A673 (cell line): Measurements from ENCODE around the gene TBC1D22A. TPM values are rescaled to one million over a fixed set of nuclear protein-coding genes. Genes with fewer than 3 reads are reported as not detected.

Source experiments
- BruUV-seq: library from RNA; stranded (reverse); fragments of 400-500 nt; replicated peaks from 2 replicates; lab custom pipeline; 2021; lab: Mats Ljungman, UMichigan
- CTCF ChIA-PET: fragments of 300-600 bp; sonication (Branson Sonifier 250); formaldehyde crosslinking; loops from one replicate; lab custom pipeline; 2022; ENCODE audit warnings: antibody characterized with exemption; lab: Charles Lee
- POLR2A ChIA-PET: fragments of 300-600 bp; sonication (Branson Sonifier 250); formaldehyde crosslinking; loops from one replicate; lab custom pipeline; 2022; ENCODE audit warnings: antibody characterized with exemption; ENCODE audit not compliant: low non-redundant PET; lab: Charles Lee
- DNase-seq: peaks from one replicate; pipeline ENCODE4 v3.0.0-alpha.2; 2015; ENCODE audit warnings: low spot score
- H3K27ac ChIP-seq: fragments of 200-600 bp; sonication (generic); 2 replicates; pipeline ENCODE4 v1.5.1; 2016; ENCODE audit warnings: mixed run types, low read depth, mild to moderate bottlenecking, mixed read lengths, antibody characterized with exemption, low read length; ENCODE audit not compliant: poor library complexity, severe bottlenecking
- H3K27me3 ChIP-seq: fragments of 200-600 bp; sonication (generic); replicated peaks from 2 replicates; pipeline ENCODE4 v1.6.1; 2017; ENCODE audit warnings: mixed run types, low read depth, mild to moderate bottlenecking, mixed read lengths, antibody characterized with exemption, low read length; ENCODE audit not compliant: insufficient read depth, poor library complexity
- H3K36me3 ChIP-seq: fragments of 200-600 bp; sonication (generic); 2 replicates; pipeline ENCODE4 v1.6.1; 2016; ENCODE audit warnings: mixed run types, mild to moderate bottlenecking, mixed read lengths, antibody characterized with exemption, low read length; ENCODE audit not compliant: insufficient read depth, poor library complexity, severe bottlenecking
- H3K4me1 ChIP-seq: fragments of 200-600 bp; sonication (generic); 2 replicates; pipeline ENCODE4 v1.6.1; 2017; ENCODE audit warnings: mixed run types, mild to moderate bottlenecking, mixed read lengths, antibody characterized with exemption, low read length; ENCODE audit not compliant: insufficient read depth, poor library complexity, severe bottlenecking
- H3K4me3 ChIP-seq: fragments of 200-600 bp; sonication (generic); 2 replicates; pipeline ENCODE4 v1.5.1; 2016; ENCODE audit warnings: low read depth, mixed run types, mild to moderate bottlenecking, mixed read lengths, low read length; ENCODE audit not compliant: poor library complexity, severe bottlenecking
- H3K9me3 ChIP-seq: fragments of 200-600 bp; sonication (generic); 2 replicates; pipeline ENCODE4 v1.6.1; 2016; ENCODE audit warnings: mixed run types, low read depth, mild to moderate bottlenecking, mixed read lengths, antibody characterized with exemption, low read length; ENCODE audit not compliant: poor library complexity, severe bottlenecking
- EZH2 ChIP-seq: fragments of 200-600 bp; sonication (generic); IDR thresholded peaks from 2 replicates; pipeline ENCODE4 v1.6.1; 2017; ENCODE audit warnings: borderline replicate concordance, low read depth, mild to moderate bottlenecking, mixed read lengths, antibody characterized with exemption, low read length; ENCODE audit not compliant: poor library complexity, severe bottlenecking
- intact Hi-C: fragments of 100-400 bp; cut with micrococcal nuclease; formaldehyde crosslinking; loops from one replicate; pipeline ENCODE4 v1.10.0; 2022; ENCODE audit not compliant: unreplicated experiment
- total RNA-seq: library from RNA; stranded (reverse); gene quantifications from 2 replicates; pipeline ENCODE4 v1.2.3, GENCODE V29; 2021
- TF ChIP-seq, protein P1 (sequence below): fragments of 300-800, 200-600 bp; sonication (generic); conservative IDR thresholded peaks from 2 replicates; pipeline ENCODE4 v1.5.1; 2017; ENCODE audit warnings: low read depth, mild to moderate bottlenecking, antibody characterized with exemption, low read length, moderate library complexity, mixed read lengths

The TBC1D22A gene
- total RNA-seq, 1 experiment from 2014 or later = 22.5 TPM

DNA sequence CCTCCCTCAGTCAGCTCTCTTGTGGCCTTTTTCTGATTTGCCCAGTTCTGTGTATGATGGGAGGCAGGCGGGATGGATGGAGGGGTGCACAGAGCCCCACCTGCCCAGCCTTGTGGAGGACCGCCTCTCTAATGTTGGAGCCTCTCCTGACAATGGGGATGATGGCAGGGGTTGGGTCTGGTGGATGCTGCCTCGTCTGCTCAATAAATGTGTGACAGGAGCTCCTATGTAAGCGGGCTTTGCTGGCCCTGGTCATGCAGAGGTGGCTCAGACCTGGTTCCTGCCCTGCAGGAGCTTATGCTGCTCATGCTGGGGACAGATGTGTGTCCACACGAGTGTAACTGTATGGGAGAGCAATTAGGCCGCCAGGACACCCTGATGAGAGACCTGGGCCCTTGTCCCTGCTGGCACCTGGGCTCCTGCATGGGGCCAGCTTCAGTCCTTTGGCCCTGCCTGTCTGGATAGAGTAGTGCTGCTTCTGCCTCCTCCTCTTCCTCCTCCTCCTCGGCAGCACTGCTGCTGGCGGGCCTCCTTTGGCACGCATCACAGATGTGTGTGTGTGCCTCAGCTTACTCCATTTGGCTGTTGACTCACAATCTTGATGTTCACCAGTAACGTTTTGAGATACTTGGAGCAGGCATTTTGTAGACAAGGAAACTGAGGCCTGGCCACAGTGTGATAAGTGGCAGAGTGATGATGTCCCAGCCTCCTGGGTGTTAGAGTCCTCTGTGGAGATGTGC, 131.0 kb downstream of the TBC1D22A start:
- H3K36me3 ChIP-seq = no peaks in the 10 kb centered on the region
- H3K27me3 ChIP-seq = no peaks in the 10 kb centered on the region
- ChIA-PET CTCF (no interaction called here), POLR2A (no interaction called here)
- H3K27ac ChIP-seq = no peak overlapping the region
- no peaks in the 10 kb centered on the region for H3K9me3 ChIP-seq
- no peaks in the 10 kb centered on the region for H3K4me1 ChIP-seq
- no peak for DNase-seq
- no peak overlapping the region for H3K4me3 ChIP-seq
- no peak for TF ChIP-seq EZH2
- TF ChIP-seq, protein P1, sequence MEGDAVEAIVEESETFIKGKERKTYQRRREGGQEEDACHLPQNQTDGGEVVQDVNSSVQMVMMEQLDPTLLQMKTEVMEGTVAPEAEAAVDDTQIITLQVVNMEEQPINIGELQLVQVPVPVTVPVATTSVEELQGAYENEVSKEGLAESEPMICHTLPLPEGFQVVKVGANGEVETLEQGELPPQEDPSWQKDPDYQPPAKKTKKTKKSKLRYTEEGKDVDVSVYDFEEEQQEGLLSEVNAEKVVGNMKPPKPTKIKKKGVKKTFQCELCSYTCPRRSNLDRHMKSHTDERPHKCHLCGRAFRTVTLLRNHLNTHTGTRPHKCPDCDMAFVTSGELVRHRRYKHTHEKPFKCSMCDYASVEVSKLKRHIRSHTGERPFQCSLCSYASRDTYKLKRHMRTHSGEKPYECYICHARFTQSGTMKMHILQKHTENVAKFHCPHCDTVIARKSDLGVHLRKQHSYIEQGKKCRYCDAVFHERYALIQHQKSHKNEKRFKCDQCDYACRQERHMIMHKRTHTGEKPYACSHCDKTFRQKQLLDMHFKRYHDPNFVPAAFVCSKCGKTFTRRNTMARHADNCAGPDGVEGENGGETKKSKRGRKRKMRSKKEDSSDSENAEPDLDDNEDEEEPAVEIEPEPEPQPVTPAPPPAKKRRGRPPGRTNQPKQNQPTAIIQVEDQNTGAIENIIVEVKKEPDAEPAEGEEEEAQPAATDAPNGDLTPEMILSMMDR = no peak
- intact Hi-C loops = no loop called here
- BruUV-seq = no TSS peak

DNA sequence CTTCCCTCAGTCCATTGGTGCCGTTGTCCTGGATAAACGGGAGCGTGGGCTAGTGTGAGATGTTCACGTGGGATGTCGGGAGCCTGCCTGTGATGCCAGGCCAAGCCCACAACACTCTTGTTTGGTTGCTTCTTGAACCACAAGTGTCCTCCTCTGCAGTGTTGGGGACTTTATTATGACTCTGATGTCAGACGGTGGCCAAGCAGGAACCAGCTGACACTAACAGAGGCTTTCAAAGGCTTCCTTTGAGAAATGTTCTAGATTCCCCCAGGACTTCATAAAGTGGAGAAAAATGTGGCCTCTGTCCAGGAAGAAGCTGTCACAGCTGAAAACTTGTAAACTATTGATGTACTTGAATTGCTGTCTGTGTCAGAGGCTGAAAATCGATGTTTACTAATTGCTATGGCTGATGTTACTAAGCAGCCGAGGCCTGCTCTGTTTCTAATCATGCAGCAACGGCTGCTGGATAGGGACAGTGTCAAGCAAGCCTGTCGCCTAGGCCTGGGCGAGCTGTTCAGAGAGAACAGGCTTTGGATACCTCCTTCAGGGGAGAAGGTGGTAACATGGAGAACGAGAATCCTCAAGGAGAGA, 131.7 kb downstream of the TBC1D22A start:
- Histone ChIP-seq H3K27ac (no peak overlapping the region), H3K36me3 (no peaks in the 10 kb centered on the region), H3K4me3 (no peak overlapping the region), H3K27me3 (no peaks in the 10 kb centered on the region), H3K4me1 (no peaks in the 10 kb centered on the region), H3K9me3 (no peaks in the 10 kb centered on the region)
- ChIA-PET CTCF (no interaction called here), POLR2A (no interaction called here)
- peak; percentile 14 for DNase-seq
- intact Hi-C loops = no loop called here
- BruUV-seq = no TSS peak
- no peak for TF ChIP-seq EZH2
- TF ChIP-seq, protein P1 = no peak

DNA sequence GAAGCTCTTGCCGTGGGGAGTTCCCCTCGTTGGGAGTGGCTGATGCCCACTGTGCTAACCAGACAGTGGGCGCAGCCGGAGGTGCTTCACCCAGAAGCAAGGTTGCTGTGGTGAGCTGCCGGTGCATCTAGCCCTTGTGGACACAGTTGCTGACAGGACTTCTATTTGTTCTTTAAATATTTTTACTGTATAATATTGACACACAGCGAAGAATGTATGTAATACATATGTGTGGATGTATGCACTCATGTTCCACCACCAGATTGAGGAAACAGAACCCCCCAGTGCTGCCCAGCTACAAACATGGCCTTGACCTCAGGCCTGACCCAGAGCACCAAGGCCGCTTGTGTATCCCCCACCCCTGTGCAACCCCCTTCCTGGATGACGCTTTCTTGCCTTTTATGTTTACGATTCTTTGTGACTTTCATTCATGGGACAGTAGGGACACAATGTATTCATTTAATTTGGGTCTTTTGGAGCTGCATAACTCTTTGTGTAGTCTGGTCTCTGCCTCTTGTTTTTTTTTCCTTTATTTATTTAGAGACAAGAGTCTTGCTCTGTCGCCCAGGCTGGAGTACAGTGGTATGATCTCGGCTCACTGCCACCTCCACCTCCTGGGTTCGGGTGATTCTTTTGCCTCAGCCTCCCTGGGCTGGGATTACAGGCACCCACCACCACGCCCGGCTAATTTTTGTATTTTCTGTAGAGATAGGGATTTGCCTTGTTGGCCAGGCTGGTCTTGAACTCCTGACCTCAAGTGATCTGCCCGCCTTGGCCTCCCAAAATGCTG, 132.6 kb downstream of the TBC1D22A start:
- Histone ChIP-seq H3K36me3 (no peaks in the 10 kb centered on the region), H3K9me3 (no peaks in the 10 kb centered on the region), H3K4me3 (no peak overlapping the region), H3K27ac (no peak overlapping the region), H3K4me1 (no peaks in the 10 kb centered on the region), H3K27me3 (no peaks in the 10 kb centered on the region)
- BruUV-seq = no TSS peak
- ChIA-PET POLR2A (no interaction called here), CTCF (no interaction called here)
- TF ChIP-seq, protein P1 = no peak
- no peak for TF ChIP-seq EZH2
- intact Hi-C loops = no loop called here
- no peak for DNase-seq
